NCI-H2171 treated with DMSO at 0.1 percent for 48 hours (cell line): ENCODE data around the gene MEIS2.

Experiments used
- DNase-seq: peaks from one replicate; lab custom pipeline; 2025; lab: John Stamatoyannopoulos, UW

MEIS2 gene

GRCh38 chr15:37112971-37113670 is 12.8 kb upstream of the MEIS2 start:
- no peak for DNase-seq

- DNase-seq: no peak
These were observed 11.8 kb upstream of the MEIS2 start for GRCh38 chr15:37112171-37112570.

- no peak for DNase-seq
These were observed 11.0 kb upstream of the MEIS2 start for GRCh38 chr15:37111427-37111717.

GRCh38 chr15:37109872-37110572 is 9.7 kb upstream of the MEIS2 start:
- no peak for DNase-seq

- DNase-seq: no peak
These were observed 9.0 kb upstream of the MEIS2 start for GRCh38 chr15:37109168-37109871.

GRCh38 chr15:37108381-37109167 is 8.2 kb upstream of the MEIS2 start:
- no peak for DNase-seq

GRCh38 chr15:37107744-37108380 is 7.5 kb upstream of the MEIS2 start:
- no peak for DNase-seq

- no peak for DNase-seq
These were observed 6.9 kb upstream of the MEIS2 start for GRCh38 chr15:37107071-37107743.

GRCh38 chr15:37106490-37107001 is 6.2 kb upstream of the MEIS2 start:
- DNase-seq: no peak

- DNase-seq: no peak
These were observed 5.5 kb upstream of the MEIS2 start for GRCh38 chr15:37105889-37106288.

GRCh38 chr15:37105029-37105428 is 4.7 kb upstream of the MEIS2 start:
- DNase-seq: no peak

- DNase-seq: no peak
These were observed 4.2 kb upstream of the MEIS2 start for GRCh38 chr15:37104424-37104981.

- DNase-seq: no peak
These were observed 3.4 kb upstream of the MEIS2 start for GRCh38 chr15:37103475-37104423.

GRCh38 chr15:37103163-37103435 is 2.8 kb upstream of the MEIS2 start:
- DNase-seq: no peak

GRCh38 chr15:37102305-37103162 is 2.2 kb upstream of the MEIS2 start:
- no peak for DNase-seq

- peak; percentile 50 for DNase-seq
These were observed 1.6 kb upstream of the MEIS2 start for GRCh38 chr15:37101980-37102304.

- no peak for DNase-seq
These were observed 542 bp upstream of the MEIS2 start for GRCh38 chr15:37100966-37101215.

- peak; percentile 62 for DNase-seq
These were observed 835 bp downstream of the MEIS2 start for GRCh38 chr15:37099319-37100108.
